IPS DF 6.9 (cell line): ENCODE results near the gene VPS72.

ENCODE experiments used
- DNase-seq: peaks from one replicate; pipeline ENCODE4 v3.0.0-alpha.2; 2013; ENCODE audit warnings: low read depth, low spot score
- H3K27ac ChIP-seq: one replicate; pipeline ENCODE4 v1.5.1; 2013; ENCODE audit warnings: low read length, control low read depth
- H3K27me3 ChIP-seq: 2 replicates; pipeline ENCODE4 v1.6.1; 2013; ENCODE audit warnings: mild to moderate bottlenecking, low read length; ENCODE audit not compliant: control insufficient read depth, insufficient read depth
- H3K36me3 ChIP-seq: 2 replicates; pipeline ENCODE4 v1.6.1; 2013; ENCODE audit warnings: low read length; ENCODE audit not compliant: control insufficient read depth, insufficient read depth
- H3K4me1 ChIP-seq: 2 replicates; pipeline ENCODE4 v1.6.1; 2013; ENCODE audit warnings: low read length; ENCODE audit not compliant: control insufficient read depth, insufficient read depth
- H3K4me3 ChIP-seq: 2 replicates; pipeline ENCODE4 v1.5.1; 2013; ENCODE audit warnings: mild to moderate bottlenecking, low read length
- H3K9me3 ChIP-seq: 2 replicates; pipeline ENCODE4 v1.6.1; 2013; ENCODE audit warnings: low read length, inconsistent platforms; ENCODE audit not compliant: control insufficient read depth, insufficient read depth
- WGBS: extraction: QIAGEN DNeasy Blood & Tissue Kit; methylation state at CpG from one replicate; pipeline ENCODE4 v1.1.7; 2013; ENCODE audit warnings: mixed read lengths, missing lambda C conversion rate; ENCODE audit not compliant: insufficient read length, insufficient coverage; 5-methylcytosine and 5-hydroxymethylcytosine counted together

The VPS72 gene

DNA sequence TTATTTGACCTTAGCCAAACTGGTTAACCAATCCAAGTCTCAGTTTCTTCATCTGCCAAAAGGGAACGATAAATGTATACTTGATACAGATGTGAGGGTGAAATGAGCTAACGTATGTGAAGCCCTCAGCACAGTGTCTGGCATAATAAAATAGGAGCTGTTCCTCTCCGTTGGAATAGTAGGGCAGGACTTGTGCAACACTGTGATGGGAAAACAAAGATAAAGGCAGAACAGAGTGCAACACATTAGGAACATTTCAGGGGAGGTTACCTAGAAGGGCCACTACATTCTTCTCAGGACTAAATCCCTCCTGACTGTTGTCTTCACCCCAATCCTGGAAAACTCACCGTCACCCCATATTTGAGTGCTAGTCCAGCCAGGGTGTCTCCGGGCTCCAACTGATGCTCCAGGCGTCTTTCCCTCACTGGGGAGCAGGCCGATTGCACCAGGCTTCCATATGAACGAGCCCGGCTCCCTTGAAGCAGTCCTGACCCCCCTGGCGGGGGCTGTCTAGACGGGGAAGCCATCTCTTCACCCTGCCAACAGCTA is 25.2 kb downstream of the VPS72 start:
- Histone ChIP-seq H3K9me3 (no peaks in the 10 kb centered on the region), H3K27ac (no peak overlapping the region), H3K36me3 (no peaks in the 10 kb centered on the region; the same call in 1 of the 2 replicates), H3K4me1 (no peaks in the 10 kb centered on the region), H3K4me3 (peak overlapping the region; percentile 45; the same call in 1 of the 2 replicates), H3K27me3 (no peaks in the 10 kb centered on the region)
- no peak for DNase-seq
- no CpG with 5 or more reads among the region's 11 CpGs for WGBS

DNA sequence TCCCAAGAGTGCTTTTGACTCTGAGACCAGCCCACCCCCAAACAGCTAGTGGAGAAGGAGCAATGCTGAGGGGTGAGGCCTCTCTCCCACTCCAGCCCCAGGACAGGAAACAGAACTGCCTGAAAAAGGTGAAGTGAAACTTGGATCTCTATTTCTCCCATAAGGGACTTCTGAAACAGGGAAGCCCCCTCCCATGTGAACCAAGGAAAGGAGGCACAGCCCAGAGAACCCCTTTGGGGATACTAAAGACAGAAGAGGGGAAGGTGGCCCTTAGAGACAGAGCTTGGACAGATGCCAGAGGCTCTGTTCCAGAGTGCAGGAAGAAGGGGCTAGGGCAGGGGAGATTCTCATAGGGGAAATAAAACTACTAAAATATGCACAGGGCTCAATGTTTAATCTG is 30.6 kb downstream of the VPS72 start:
- DNase-seq: no peak
- no peak overlapping the region for H3K27ac ChIP-seq

DNA sequence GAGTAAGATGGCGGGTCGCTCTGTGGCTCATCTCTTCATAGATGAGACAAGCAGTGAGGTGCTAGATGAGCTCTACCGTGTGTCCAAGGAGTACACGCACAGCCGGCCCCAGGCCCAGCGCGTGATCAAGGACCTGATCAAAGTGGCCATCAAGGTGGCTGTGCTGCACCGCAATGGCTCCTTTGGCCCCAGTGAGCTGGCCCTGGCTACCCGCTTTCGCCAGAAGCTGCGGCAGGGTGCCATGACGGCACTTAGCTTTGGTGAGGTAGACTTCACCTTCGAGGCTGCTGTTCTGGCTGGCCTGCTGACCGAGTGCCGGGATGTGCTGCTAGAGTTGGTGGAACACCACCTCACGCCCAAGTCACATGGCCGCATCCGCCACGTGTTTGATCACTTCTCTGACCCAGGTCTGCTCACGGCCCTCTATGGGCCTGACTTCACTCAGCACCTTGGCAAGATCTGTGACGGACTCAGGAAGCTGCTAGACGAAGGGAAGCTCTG is 31.2 kb downstream of the VPS72 start:
- no peaks in the 10 kb centered on the region for H3K27me3 ChIP-seq
- DNase-seq: no peak
- H3K9me3 ChIP-seq: no peaks in the 10 kb centered on the region
- no CpG with 5 or more reads among the region's 22 CpGs for WGBS
- H3K36me3 ChIP-seq: peaks cover 4% of the 10 kb centered on the region; the same call in 1 of the 2 replicates
- H3K4me1 ChIP-seq: no peaks in the 10 kb centered on the region
- H3K4me3 ChIP-seq: no peak overlapping the region
- H3K27ac ChIP-seq: no peak overlapping the region

More for the DNA sequence above, 30.6 kb downstream of the VPS72 start:
- H3K9me3 ChIP-seq: no peaks in the 10 kb centered on the region
- no peaks in the 10 kb centered on the region for H3K27me3 ChIP-seq
- no peak overlapping the region for H3K4me3 ChIP-seq
- H3K4me1 ChIP-seq: no peaks in the 10 kb centered on the region
- H3K36me3 ChIP-seq: peaks cover 4% of the 10 kb centered on the region; the same call in 1 of the 2 replicates

DNA sequence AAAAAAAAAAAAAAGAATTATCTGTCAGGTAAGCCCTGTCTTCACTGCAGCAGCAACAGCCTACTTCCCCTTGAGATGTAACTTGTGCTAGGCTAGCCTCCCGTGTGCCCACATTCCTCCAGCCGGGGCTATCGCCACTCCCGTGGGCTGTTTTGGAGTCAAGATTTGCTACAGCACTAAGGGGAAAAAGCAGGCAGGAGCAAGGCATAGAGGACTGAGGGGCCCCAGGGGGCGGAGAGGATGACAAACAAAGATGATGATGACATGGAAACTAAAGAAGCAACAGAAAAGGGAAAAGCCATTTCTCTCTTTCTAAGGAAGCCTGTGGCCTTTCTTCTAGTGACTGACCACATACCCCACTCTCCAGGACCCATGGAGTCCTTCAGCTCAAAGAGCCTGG is 31.7 kb downstream of the VPS72 start:
- no peak for DNase-seq
- Histone ChIP-seq H3K9me3 (no peaks in the 10 kb centered on the region), H3K4me3 (no peak overlapping the region), H3K27ac (no peak overlapping the region), H3K36me3 (peaks cover 4% of the 10 kb centered on the region; the same call in 1 of the 2 replicates), H3K27me3 (no peaks in the 10 kb centered on the region), H3K4me1 (no peaks in the 10 kb centered on the region)
- WGBS: no CpG with 5 or more reads among the region's 5 CpGs

DNA sequence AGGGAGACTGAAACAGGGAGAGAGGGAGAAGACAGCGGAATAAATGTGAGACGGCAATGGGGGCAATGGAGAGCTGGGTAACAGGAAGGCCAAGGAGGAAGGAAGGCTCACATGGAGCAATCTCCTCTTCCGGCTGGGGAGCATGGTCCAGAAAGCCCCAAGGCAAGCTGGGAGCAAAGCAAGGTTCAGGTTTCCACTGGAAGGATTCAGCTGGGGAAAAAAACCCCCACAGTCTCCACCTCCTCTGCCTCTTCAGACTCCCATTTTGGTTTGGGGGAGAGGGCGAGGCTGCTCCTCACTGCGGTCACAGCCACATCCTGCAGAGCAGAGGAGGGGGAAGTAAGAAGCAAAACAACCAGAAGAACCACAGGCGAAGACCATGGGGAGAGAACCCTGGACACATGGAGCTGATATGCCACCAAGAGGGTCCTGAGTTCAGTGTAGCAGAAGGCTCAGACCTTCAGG is 32.9 kb downstream of the VPS72 start:
- Histone ChIP-seq H3K9me3 (no peaks in the 10 kb centered on the region), H3K36me3 (peaks cover 4% of the 10 kb centered on the region; the same call in 1 of the 2 replicates), H3K4me1 (no peaks in the 10 kb centered on the region), H3K4me3 (no peak overlapping the region), H3K27ac (no peak overlapping the region), H3K27me3 (no peaks in the 10 kb centered on the region)
- no peak for DNase-seq
- no CpG with 5 or more reads among the region's 6 CpGs for WGBS

DNA sequence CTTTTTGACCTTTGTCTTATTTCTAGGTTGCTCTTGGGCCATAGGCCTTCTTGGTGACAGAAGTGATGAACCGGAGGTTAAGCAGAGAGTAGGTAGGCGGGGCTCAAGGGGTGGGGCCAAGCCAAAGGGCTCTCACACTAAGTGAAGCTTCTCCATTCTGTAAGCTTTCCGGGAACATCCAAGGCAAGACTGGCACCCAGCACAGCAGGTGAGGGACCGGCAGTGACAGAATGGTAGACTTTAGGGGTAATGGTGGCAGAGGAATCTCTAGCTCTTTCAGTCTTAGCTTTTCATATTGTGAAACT is 33.5 kb downstream of the VPS72 start, which contains the start of gene TNFAIP8L2:
TSS of gene TNFAIP8L2 (plus strand) at position 135 of the 305 bp plus-strand sequence. CDS start 2,049 bp downstream, outside the sequence.
- Histone ChIP-seq H3K4me1 (no peaks in the 10 kb centered on the region), H3K36me3 (peaks cover 4% of the 10 kb centered on the region; the same call in 1 of the 2 replicates), H3K9me3 (no peaks in the 10 kb centered on the region), H3K27ac (no peak within 1 kb of the TSS), H3K27me3 (no peaks in the 10 kb centered on the region), H3K4me3 (no peak within 1 kb of the TSS)
- DNase-seq: no peak
- WGBS: no CpG with 5 or more reads among the region's 4 CpGs

DNA sequence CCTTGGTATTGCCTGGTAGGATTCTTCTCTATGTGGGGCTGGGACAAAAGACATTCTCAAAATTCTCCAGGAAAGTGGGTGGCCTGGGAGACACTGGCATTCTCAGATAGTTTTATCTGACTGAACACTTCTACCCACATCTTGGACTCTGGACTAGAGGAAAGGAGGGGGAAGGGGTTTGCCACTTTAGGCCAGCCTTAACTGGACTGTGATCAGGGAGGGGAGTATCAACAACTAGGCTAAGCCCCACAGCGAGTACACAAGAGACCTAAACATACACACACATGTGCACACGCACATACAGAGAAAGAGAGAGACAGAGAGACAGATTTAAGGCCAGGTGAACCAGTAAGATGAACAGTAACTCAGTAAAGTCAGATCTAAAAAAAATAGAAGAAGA is 42.3 kb downstream of the VPS72 start:
- H3K27ac ChIP-seq: no peak overlapping the region
- no peak overlapping the region for H3K4me3 ChIP-seq
- no peaks in the 10 kb centered on the region for H3K9me3 ChIP-seq
- no CpG with 5 or more reads among the region's 2 CpGs for WGBS
- peaks cover 8% of the 10 kb centered on the region for H3K4me1 ChIP-seq
- no peaks in the 10 kb centered on the region; the same call in 1 of the 2 replicates for H3K27me3 ChIP-seq
- no peaks in the 10 kb centered on the region for H3K36me3 ChIP-seq
- DNase-seq: no peak

DNA sequence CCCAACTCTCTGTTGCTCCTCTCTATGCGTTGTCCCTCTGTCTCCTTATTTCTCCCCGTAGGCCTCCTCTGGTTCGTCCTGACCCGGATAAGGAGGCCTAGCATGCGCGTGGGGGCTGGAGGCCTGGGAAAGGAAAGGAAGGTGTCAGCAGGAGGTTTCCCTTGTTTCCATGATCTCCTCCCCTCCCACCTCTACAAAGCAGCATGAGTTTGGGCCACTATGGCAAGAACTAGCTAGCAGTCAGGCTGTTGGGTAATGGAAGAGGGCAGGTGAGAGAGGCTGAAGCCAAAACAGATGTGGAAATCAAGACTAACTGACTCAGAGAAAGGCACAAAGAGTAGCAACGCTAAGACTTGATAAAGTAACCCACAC is 42.9 kb downstream of the VPS72 start:
- Histone ChIP-seq H3K4me1 (peaks cover 8% of the 10 kb centered on the region), H3K27ac (no peak overlapping the region), H3K27me3 (no peaks in the 10 kb centered on the region; the same call in 1 of the 2 replicates), H3K36me3 (no peaks in the 10 kb centered on the region), H3K4me3 (peak overlapping the region; percentile 79; the same call in 1 of the 2 replicates), H3K9me3 (no peaks in the 10 kb centered on the region)
- WGBS: no CpG with 5 or more reads among the region's 7 CpGs
- DNase-seq: no peak

DNA sequence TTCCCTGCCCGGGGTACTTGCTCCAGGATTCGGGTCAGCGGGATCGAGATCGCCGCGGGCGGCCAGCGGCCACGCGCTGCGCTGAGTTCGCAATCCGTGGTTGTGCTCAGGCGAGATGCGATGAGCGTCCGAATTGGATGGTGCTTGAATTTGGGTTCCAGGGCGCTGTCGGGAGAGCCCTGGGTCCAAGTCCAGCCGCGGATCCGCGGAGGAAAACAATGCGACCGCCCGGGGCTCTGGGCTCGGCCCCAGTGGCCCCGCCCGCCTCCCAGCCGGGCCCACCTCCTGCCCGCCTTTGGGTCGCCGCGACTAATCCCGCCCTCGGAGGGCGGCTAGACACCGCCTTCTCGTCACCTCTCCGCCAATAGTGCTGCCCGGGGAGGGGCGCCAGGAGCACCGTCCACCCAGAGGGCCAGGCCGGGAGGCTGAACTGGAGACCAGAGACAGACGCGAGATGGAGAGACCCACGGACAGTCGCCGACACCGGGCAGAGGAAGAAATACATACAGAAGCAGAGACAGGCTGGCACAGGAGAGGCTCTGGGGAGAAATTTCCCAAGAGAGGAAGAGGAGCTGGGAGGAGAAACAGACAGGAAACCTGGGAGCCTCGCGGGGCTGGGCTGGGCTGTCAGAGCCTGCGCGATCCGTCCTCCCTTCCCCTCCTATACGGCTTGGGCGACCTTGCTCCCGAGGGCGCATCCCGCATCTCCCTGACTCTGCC is 43.4 kb downstream of the VPS72 start, which contains the start of gene SEMA6C:
TSS of gene SEMA6C (minus strand) at position 220 of the 720 bp plus-strand sequence. CDS start 4,010 bp downstream, outside the sequence.
- Histone ChIP-seq H3K27me3 (no peaks in the 10 kb centered on the region; the same call in 1 of the 2 replicates), H3K36me3 (no peaks in the 10 kb centered on the region), H3K4me3 (peak within 1 kb of the TSS; percentile 79), H3K4me1 (peaks cover 8% of the 10 kb centered on the region), H3K9me3 (no peaks in the 10 kb centered on the region), H3K27ac (no peak within 1 kb of the TSS)
- DNase-seq: no peak
- no CpG with 5 or more reads among the region's 61 CpGs for WGBS

DNA sequence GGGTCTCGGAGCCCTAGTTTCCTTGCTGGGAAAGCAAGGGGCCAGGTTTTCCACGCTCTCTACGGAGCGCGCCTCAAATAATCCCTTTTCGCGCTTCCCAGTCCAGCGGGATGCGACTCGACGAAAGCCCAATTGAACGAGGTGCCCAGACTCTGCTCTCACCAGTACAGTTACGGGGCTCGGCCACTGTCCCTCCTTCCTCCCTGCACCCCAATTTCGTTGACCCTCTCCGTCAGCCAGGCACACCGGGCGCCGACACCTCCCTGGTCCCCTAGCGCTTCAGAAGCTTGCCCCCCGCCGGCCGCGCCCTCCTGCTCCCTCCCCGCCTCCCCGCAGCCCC is 44.0 kb downstream of the VPS72 start:
- H3K4me3 ChIP-seq: peak overlapping the region; percentile 79
- no peaks in the 10 kb centered on the region for H3K36me3 ChIP-seq
- DNase-seq: no peak
- no CpG with 5 or more reads among the region's 26 CpGs for WGBS
- H3K9me3 ChIP-seq: no peaks in the 10 kb centered on the region
- H3K4me1 ChIP-seq: peaks cover 8% of the 10 kb centered on the region
- no peaks in the 10 kb centered on the region; the same call in 1 of the 2 replicates for H3K27me3 ChIP-seq
- no peak overlapping the region for H3K27ac ChIP-seq
